Midbrain (tissue), 1 donor: Measurements from ENCODE around the gene GLB1L.
A peak's percentile ranks its signal among the peaks of the same experiment; 100 is the strongest.

Experiments
- DNase-seq: peaks from one replicate; lab custom pipeline; 2025; lab: John Stamatoyannopoulos, UW

Gene GLB1L

GRCh38 chr2:219252900-219253752 lies 7.9 kb upstream of the GLB1L start, which contains the start of gene TUBA4B:
Gene TUBA4B (plus strand): TSS chr2:219253243. CDS start chr2:219253408, 165 bp downstream.
- DNase-seq: no peak

DNA sequence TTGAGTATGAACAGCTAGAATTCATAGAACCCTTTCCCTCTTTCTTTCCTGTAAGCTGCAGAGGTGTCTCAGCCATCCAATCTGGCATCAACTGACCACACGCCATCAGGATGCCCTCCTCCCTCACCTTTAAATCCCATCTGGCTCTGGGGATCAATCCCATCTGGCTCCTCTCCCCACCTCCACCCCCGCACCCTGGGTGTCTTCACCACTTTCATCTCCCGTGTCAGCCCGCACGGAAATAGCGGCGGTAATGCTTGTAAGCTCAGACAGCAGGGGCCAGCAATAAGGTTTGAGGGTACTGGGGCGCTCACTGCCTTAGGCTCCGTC lies 7.3 kb upstream of the GLB1L start:
- DNase-seq: no peak

DNA sequence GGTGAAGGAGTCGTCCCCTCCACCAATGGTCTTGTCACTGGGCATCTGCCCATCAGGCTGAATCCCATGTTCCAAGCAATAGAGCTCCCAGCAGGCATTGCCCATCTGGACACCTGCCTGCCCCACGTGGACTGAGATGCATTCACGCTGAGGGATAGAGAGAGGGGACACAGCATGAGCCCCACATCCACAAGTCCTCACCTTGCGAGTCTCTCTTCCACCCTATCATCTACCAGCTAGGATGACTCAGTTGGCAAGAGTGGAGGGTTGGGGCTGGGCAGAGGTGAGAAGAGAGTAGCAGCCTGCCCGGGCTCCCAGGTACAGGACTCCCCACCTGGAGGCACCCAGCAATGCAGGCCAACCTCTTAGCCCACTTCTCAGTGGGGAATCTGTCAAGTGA lies 6.8 kb upstream of the GLB1L start:
- no peak for DNase-seq

GRCh38 chr2:219251656-219252055 lies 6.4 kb upstream of the GLB1L start:
- DNase-seq: no peak

GRCh38 chr2:219250049-219250781 lies 5.0 kb upstream of the GLB1L start:
- no peak for DNase-seq

DNA sequence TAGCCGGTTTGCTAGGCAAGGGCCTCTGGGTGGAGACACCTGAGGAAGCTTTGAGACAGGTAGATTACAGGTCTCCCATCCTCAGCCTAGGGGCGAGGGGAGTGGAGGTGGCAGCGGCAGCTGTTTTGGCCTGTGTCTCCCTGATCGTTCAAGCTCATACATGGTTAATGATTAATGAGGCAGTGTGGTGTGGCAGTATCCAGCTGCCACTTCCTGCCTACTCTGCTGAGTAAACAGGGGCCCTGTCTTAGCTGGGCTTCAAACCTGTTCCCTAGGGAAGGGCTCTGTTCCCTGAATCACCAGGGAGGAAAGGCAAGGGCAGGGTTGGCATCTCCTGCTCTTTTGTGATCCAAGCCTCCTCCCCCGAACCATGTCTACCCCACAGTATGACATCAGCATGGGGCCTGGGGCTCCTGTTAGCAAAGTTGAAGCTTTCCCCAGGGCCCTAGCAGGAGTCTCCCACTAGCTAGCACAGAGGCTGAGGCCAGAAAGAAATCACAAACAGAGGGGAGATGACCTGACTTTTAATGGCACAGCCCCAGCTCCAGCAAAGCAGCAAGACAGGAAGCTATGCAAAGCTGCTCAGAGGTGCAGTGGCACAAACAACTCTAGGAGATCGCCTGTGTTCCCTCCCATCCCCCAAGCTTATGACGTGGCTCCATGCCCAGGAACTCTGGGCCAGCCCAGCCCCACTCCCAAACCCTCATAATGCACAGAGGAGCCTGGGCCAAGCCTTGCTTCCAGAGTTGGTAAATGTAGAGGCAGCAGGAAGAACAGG lies 4.1 kb upstream of the GLB1L start:
- peak; percentile 73 for DNase-seq

GRCh38 chr2:219248845-219249202 lies 3.6 kb upstream of the GLB1L start:
- no peak for DNase-seq

- no peak for DNase-seq
These were observed 2.7 kb upstream of the GLB1L start for GRCh38 chr2:219247678-219248642.

GRCh38 chr2:219246559-219246958 lies 1.3 kb upstream of the GLB1L start:
- no peak for DNase-seq

DNA sequence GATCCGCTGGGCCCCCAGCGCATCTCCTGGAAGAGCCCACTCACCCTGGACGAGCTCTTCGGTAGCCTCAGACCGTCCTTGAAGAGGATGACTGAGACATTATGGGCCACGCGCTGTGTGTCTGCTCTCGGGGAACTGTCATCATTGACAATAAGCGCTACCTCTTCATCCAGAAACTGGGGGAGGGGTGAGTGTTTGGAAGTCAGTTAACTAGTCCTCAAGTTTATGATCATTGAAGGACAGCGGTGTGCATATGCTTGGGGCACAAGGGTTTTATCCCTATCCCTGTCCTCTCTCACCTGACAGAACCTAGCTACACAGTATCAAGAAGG lies 621 bp upstream of the GLB1L start:
- no peak for DNase-seq

- no peak for DNase-seq
These were observed 476 bp downstream of the GLB1L start for GRCh38 chr2:219244789-219245147.

GRCh38 chr2:219243291-219243761 lies 1.9 kb downstream of the GLB1L start:
- DNase-seq: no peak

- DNase-seq: no peak
These were observed 10.9 kb downstream of the GLB1L start for GRCh38 chr2:219234331-219234730.

DNA sequence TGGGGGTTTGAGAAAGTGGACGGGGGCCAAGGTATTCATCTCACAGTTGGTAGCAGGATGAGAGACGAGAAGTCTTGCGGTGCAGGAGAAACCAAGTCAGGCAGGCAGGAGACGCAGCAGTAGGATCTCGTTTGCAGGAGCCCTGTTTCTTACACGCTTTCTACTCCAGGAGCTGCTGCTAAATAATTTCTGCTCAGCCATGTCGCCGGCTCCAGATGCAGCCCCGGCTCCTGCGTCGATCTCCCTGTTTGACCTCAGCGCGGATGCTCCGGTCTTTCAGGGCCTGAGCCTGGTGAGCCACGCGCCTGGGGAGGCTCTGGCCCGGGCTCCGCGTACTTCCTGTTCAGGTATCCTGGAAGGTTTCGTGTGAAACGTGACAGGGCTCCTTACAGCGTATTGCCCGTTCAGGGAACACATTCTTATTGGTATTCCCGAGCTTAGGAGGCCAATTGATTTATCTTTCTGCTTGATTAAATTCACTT lies 15.1 kb downstream of the GLB1L start:
- DNase-seq: no peak

DNA sequence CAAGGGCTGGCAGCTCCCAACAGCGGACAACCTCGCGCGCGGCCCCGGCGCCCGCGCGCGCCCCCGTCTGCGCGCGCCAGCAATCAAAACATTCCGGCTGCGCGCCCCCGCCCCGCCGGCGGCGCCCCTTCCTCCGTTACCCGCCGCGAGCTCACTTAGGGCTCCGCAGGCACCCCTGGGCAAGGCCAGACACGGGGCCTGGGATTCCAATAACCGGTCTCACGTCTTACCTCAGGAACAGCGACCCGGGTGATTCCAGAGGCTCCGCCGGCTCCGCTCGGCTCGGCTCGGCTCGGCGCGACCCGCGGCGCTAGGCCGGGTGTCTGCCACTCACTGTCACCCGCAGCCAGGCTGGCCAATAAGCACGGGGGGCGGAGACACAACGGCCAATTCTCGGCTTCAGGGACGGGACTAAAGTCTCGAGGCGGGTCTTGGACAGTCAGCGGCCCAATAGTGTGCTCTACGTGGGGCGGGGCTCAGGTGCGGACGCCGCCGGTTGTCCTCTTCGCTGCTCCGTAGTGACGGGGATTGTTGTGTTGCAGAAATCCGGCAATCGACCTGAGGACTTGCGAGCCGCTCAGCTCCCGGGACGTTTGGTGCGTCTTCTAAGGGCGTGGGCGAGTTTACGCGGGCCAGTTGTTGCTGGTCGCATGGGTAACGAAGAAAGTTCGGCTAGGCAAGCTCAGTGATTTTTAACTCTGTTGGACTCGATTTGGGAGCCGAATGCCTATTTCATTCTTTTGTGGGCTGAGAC lies 15.8 kb downstream of the GLB1L start, which contains the start of the genes ANKZF1 and ATG9A:
ANKZF1 (plus strand) TSS at position 502 of the 754 bp plus-strand sequence. CDS start 452 bp downstream, outside the sequence.
ATG9A (minus strand) TSS at position 332 of the 754 bp plus-strand sequence. CDS start 1,612 bp downstream, outside the sequence.
- DNase-seq: peak; percentile 99

- no peak for DNase-seq
These were observed 16.3 kb downstream of the GLB1L start for GRCh38 chr2:219228911-219229304.

- no peak for DNase-seq
These were observed 17.0 kb downstream of the GLB1L start for GRCh38 chr2:219228041-219228910.

- DNase-seq: no peak
These were observed 19.9 kb downstream of the GLB1L start for GRCh38 chr2:219225350-219225749.
